GM23338 (cell line): ENCODE measurements around the gene GAK. TPM values are rescaled to one million over a fixed set of nuclear protein-coding genes. Genes with fewer than 3 reads are reported as not detected.

Experiments used
- ATAC-seq: fragments of 200-7000 bp; cut with Tn5 transposase; 3 replicates; pipeline ENCODE4 v1.9.1; 2020
- DNase-seq: peaks from one replicate; pipeline ENCODE4 v3.0.0-alpha.2; 2015; ENCODE audit warnings: low spot score
- H2AFZ ChIP-seq: fragments of 200-600 bp; sonication (generic); 2 replicates; pipeline ENCODE4 v1.8.0; 2016; ENCODE audit warnings: antibody characterized with exemption, mild to moderate bottlenecking, moderate library complexity
- H3F3A ChIP-seq: fragments of 200-600 bp; sonication (generic); replicated peaks from 2 replicates; pipeline ENCODE4 v1.8.0; 2017; ENCODE audit warnings: antibody characterized with exemption, mixed run types, low read depth
- H3K27ac ChIP-seq: fragments of 200-600 bp; sonication (generic); 2 replicates; pipeline ENCODE4 v1.6.1; 2016; ENCODE audit warnings: low read depth
- H3K27me3 ChIP-seq: fragments of 200-600 bp; sonication (generic); 2 replicates; pipeline ENCODE4 v1.8.0; 2016; ENCODE audit warnings: mild to moderate bottlenecking, mixed run types, moderate library complexity; ENCODE audit not compliant: insufficient read depth
- H3K36me3 ChIP-seq: fragments of 200-600 bp; sonication (generic); 2 replicates; pipeline ENCODE4 v1.8.0; 2016; ENCODE audit warnings: mild to moderate bottlenecking; ENCODE audit not compliant: insufficient read depth
- H3K4me1 ChIP-seq: fragments of 200-600 bp; sonication (generic); 2 replicates; pipeline ENCODE4 v1.8.0; 2016; ENCODE audit warnings: mild to moderate bottlenecking, moderate library complexity; ENCODE audit not compliant: insufficient read depth
- H3K4me2 ChIP-seq: fragments of 200-600 bp; sonication (generic); 2 replicates; pipeline ENCODE4 v1.7.1; 2017; ENCODE audit warnings: mixed run types
- H3K4me3 ChIP-seq: fragments of 200-600 bp; sonication (generic); 2 replicates; pipeline ENCODE4 v1.6.1; 2016; ENCODE audit warnings: mixed run types
- H3K79me2 ChIP-seq: fragments of 200-600 bp; sonication (generic); replicated peaks from 2 replicates; pipeline ENCODE4 v1.8.0; 2017; ENCODE audit warnings: mild to moderate bottlenecking; ENCODE audit not compliant: insufficient read depth
- H3K9me2 ChIP-seq: fragments of 200-600 bp; sonication (generic); 2 replicates; pipeline ENCODE4 v1.8.0; 2017; ENCODE audit not compliant: insufficient read depth
- H4K20me1 ChIP-seq: fragments of 200-600 bp; sonication (generic); replicated peaks from 2 replicates; pipeline ENCODE4 v1.8.0; 2017; ENCODE audit warnings: mild to moderate bottlenecking; ENCODE audit not compliant: insufficient read depth
- H3K27ac Mint-ChIP-seq: 2 replicates; pipeline ENCODE4 v1.8.0; 2020; ENCODE audit warnings: inconsistent platforms, mild to moderate bottlenecking, moderate library complexity, mixed read lengths
- H3K27me3 Mint-ChIP-seq: 3 replicates; pipeline ENCODE4 v1.8.0; 2022; ENCODE audit warnings: low read depth, mild to moderate bottlenecking, moderate library complexity, mixed read lengths, inconsistent platforms; ENCODE audit not compliant: insufficient read depth, poor library complexity
- H3K36me3 Mint-ChIP-seq: 3 replicates; pipeline ENCODE4 v1.8.0; 2021; ENCODE audit warnings: low read depth, mild to moderate bottlenecking, inconsistent platforms, moderate library complexity, mixed read lengths
- H3K4me1 Mint-ChIP-seq: 3 replicates; pipeline ENCODE4 v1.8.0; 2020; ENCODE audit warnings: mild to moderate bottlenecking, inconsistent platforms, mixed read lengths
- H3K4me3 Mint-ChIP-seq: 3 replicates; pipeline ENCODE4 v1.8.0; 2021; ENCODE audit warnings: moderate library complexity, mild to moderate bottlenecking, inconsistent platforms, mixed read lengths
- H3K9me3 Mint-ChIP-seq: 3 replicates; pipeline ENCODE4 v1.8.0; 2020; ENCODE audit warnings: moderate library complexity, mild to moderate bottlenecking, inconsistent platforms, mixed read lengths
- CREB1 ChIP-seq: fragments of 250-450 bp; sonication (Bioruptor Pico); IDR thresholded peaks from 2 replicates; pipeline ENCODE4 v1.5.0; 2020; ENCODE audit warnings: low read depth, mild to moderate bottlenecking, moderate library complexity
- EZH2 ChIP-seq: fragments of 200-600 bp; sonication (generic); IDR thresholded peaks from one replicate; pipeline ENCODE4 v1.8.0; 2017; ENCODE audit warnings: antibody characterized with exemption, mild to moderate bottlenecking, low read depth; ENCODE audit not compliant: unreplicated experiment
- NANOG ChIP-seq: IDR thresholded peaks from 2 replicates; pipeline ENCODE4 v1.6.1; 2016; ENCODE audit warnings: antibody characterized with exemption, borderline replicate concordance
- POLR2AphosphoS5 ChIP-seq: IDR thresholded peaks from 2 replicates; pipeline ENCODE4 v1.6.1; 2016; ENCODE audit warnings: antibody characterized with exemption, low read depth
- STAT1 ChIP-seq: IDR thresholded peaks from one replicate; pipeline ENCODE4 v1.6.1; 2016; ENCODE audit warnings: antibody characterized with exemption; ENCODE audit not compliant: unreplicated experiment
- ZNF114 ChIP-seq: fragments of 250-450 bp; sonication (Bioruptor Pico); IDR thresholded peaks from 2 replicates; pipeline ENCODE4 v1.5.0; 2020; ENCODE audit warnings: mild to moderate bottlenecking, moderate library complexity
- polyA plus RNA-seq: library from polyadenylated mRNA; unstranded; fragments of >200 nt; fragmentation: Nextera tagmentation; extraction: Ambion mirVana; gene quantifications from 2 replicates; pipeline ENCODE4 v1.2.1, GENCODE V29; 2016
- total RNA-seq: library from RNA; depleted of rRNA; stranded (reverse); fragments of >200 nt; shearing (Covaris generic); gene quantifications from 2 replicates; pipeline ENCODE4 v1.2.3, GENCODE V29; 2014
- TF ChIP-seq, protein P1 (sequence below): IDR thresholded peaks from 2 replicates; pipeline ENCODE4 v1.6.1; 2016; ENCODE audit warnings: antibody characterized with exemption
- TF ChIP-seq, protein P2 (sequence below), 2 experiments: fragments of 200-600 bp in 1 of 2; sonication (generic) in 1 of 2; conservative IDR thresholded peaks; 2 replicates each; pipeline versions ENCODE4 v1.5.1 to v1.6.1; 2016 to 2017; ENCODE audit warnings: antibody characterized with exemption in 2 of 2, low read depth in 2 of 2, mild to moderate bottlenecking in 2 of 2, moderate library complexity in 1 of 2
- TF ChIP-seq, protein P3 (sequence below): IDR thresholded peaks from one replicate; pipeline ENCODE4 v1.6.1; 2018; ENCODE audit warnings: antibody characterized with exemption; ENCODE audit not compliant: unreplicated experiment

GAK gene
- total and polyA plus RNA-seq, 2 experiments from 2014 or later, result 48.5 to 124 TPM

DNA sequence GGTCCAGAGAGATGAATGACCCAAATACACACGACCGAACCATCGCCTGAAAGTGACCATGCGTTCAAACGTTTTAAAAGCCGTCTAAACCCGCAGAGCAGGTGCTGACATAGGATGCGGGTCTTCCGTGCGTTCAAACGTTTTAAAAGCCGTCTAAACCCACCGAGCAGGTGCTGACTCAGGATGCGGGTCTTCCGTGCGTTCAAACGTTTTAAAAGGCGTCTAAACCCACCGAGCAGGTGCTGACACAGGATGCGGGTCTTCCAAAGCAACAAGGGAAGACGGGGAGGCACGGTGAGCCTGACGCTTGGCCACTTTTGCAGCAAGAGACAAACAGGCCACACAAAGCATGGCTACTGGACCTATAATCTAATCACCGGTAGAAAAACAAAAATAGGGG, 47.2 kb downstream of the GAK start (continued):
- TF ChIP-seq, protein P1, sequence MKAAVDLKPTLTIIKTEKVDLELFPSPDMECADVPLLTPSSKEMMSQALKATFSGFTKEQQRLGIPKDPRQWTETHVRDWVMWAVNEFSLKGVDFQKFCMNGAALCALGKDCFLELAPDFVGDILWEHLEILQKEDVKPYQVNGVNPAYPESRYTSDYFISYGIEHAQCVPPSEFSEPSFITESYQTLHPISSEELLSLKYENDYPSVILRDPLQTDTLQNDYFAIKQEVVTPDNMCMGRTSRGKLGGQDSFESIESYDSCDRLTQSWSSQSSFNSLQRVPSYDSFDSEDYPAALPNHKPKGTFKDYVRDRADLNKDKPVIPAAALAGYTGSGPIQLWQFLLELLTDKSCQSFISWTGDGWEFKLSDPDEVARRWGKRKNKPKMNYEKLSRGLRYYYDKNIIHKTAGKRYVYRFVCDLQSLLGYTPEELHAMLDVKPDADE, result no peak
- TF ChIP-seq, protein P2, sequence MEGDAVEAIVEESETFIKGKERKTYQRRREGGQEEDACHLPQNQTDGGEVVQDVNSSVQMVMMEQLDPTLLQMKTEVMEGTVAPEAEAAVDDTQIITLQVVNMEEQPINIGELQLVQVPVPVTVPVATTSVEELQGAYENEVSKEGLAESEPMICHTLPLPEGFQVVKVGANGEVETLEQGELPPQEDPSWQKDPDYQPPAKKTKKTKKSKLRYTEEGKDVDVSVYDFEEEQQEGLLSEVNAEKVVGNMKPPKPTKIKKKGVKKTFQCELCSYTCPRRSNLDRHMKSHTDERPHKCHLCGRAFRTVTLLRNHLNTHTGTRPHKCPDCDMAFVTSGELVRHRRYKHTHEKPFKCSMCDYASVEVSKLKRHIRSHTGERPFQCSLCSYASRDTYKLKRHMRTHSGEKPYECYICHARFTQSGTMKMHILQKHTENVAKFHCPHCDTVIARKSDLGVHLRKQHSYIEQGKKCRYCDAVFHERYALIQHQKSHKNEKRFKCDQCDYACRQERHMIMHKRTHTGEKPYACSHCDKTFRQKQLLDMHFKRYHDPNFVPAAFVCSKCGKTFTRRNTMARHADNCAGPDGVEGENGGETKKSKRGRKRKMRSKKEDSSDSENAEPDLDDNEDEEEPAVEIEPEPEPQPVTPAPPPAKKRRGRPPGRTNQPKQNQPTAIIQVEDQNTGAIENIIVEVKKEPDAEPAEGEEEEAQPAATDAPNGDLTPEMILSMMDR (conservative IDR thresholded peaks at IDR 0.05; ENCODE audit: low read depth in 2 of 2), result no peak
- TF ChIP-seq POLR2AphosphoS5 (no peak), EZH2 (no peak), NANOG (no peak)
- TF ChIP-seq, protein P3, sequence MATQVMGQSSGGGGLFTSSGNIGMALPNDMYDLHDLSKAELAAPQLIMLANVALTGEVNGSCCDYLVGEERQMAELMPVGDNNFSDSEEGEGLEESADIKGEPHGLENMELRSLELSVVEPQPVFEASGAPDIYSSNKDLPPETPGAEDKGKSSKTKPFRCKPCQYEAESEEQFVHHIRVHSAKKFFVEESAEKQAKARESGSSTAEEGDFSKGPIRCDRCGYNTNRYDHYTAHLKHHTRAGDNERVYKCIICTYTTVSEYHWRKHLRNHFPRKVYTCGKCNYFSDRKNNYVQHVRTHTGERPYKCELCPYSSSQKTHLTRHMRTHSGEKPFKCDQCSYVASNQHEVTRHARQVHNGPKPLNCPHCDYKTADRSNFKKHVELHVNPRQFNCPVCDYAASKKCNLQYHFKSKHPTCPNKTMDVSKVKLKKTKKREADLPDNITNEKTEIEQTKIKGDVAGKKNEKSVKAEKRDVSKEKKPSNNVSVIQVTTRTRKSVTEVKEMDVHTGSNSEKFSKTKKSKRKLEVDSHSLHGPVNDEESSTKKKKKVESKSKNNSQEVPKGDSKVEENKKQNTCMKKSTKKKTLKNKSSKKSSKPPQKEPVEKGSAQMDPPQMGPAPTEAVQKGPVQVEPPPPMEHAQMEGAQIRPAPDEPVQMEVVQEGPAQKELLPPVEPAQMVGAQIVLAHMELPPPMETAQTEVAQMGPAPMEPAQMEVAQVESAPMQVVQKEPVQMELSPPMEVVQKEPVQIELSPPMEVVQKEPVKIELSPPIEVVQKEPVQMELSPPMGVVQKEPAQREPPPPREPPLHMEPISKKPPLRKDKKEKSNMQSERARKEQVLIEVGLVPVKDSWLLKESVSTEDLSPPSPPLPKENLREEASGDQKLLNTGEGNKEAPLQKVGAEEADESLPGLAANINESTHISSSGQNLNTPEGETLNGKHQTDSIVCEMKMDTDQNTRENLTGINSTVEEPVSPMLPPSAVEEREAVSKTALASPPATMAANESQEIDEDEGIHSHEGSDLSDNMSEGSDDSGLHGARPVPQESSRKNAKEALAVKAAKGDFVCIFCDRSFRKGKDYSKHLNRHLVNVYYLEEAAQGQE, result no peak

DNA sequence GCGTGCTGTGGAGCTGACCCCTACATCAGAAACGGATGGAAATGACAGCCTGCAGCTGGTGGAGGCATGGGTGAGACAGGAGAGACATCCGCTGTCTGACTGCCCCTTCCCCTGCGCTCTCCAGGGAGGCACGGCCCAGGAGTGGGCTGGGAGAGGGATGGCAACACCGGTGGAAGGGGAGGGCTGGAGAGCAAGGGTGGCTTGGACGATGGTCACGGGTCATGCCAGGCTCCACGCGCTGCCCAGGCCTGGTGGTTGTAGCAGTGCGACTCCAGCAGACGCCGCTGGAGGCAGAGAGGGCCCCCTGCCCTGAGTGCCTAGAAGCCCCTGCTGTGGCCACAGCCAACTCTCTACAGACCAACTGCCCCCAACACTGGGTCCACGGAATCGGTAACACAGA, 47.9 kb downstream of the GAK start:
- Mint-ChIP-seq H3K9me3 (peaks cover 7% of the 10 kb centered on the region; the same call in 2 of the 3 replicates), H3K4me1 (no peaks in the 10 kb centered on the region), H3K27me3 (peaks cover 17% of the 10 kb centered on the region), H3K4me3 (no peak overlapping the region), H3K36me3 (peaks cover 23% of the 10 kb centered on the region), H3K27ac (no peak overlapping the region)
- ATAC-seq (no peak), DNase-seq (no peak)
- no peak overlapping the region for H3K4me2 ChIP-seq
- no peaks in the 10 kb centered on the region for H3K79me2 ChIP-seq
- H3K27ac ChIP-seq, result no peak overlapping the region
- no peaks in the 10 kb centered on the region for H3K36me3 ChIP-seq
- no peaks in the 10 kb centered on the region; the same call in 1 of the 2 replicates for H3K9me2 ChIP-seq
- no peak overlapping the region for H3K4me3 ChIP-seq
- TF ChIP-seq STAT1, result no peak
- no peak for TF ChIP-seq CREB1 (CRISPR knock-in tag)
- no peak for TF ChIP-seq ZNF114 (CRISPR knock-in tag)
- no peak for TF ChIP-seq EZH2
- H3K4me1 ChIP-seq, result no peaks in the 10 kb centered on the region
- H4K20me1 ChIP-seq, result no peaks in the 10 kb centered on the region; the same call in 1 of the 2 replicates
- H3F3A ChIP-seq, result 0 out of 2 replicates have a peak, but pooled peaks cover 11% of the 10 kb centered on the region
- no peak overlapping the region for H2AFZ ChIP-seq
- H3K27me3 ChIP-seq, result no peaks in the 10 kb centered on the region
